ENCODE results near the gene FAM13A. TPM values are rescaled to one million over a fixed set of nuclear protein-coding genes. Genes with fewer than 3 reads are reported as not detected.

The FAM13A gene
- total and polyA plus RNA-seq, 2 donors (not counting 3 experiments of a cell fraction or from before 2014, with no cell fraction given): 3.3 to 10.5 TPM

- no peak overlapping the region for H2AFZ ChIP-seq (ENCODE audit: low read depth, low read length)
- no peaks in the 10 kb centered on the region for H3K9me3 ChIP-seq (replicated peaks; ENCODE audit: control insufficient read depth, insufficient read depth, low read length)
- CTCF ChIA-PET: interaction anchor here (1.6 to 1.9 kb wide), 2 partner anchors 11 to 214 kb away, joined by 3 to 9 read pairs; no protein-coding TSS in a partner anchor
- DNase-seq (ENCODE audit: low read depth, low spot score): no peak
- H3K79me2 ChIP-seq (ENCODE audit: control insufficient read depth, insufficient read depth, low read length): no peaks in the 10 kb centered on the region
- H3K9ac ChIP-seq (replicated peaks; ENCODE audit: extremely low read depth, insufficient read depth, low read length): no peak overlapping the region
- FAIRE-seq: no peak
- no peaks in the 10 kb centered on the region for H3K4me1 ChIP-seq (ENCODE audit: control insufficient read depth, extremely low read depth, insufficient read depth, low read length)
- intact Hi-C loops (cut with micrococcal nuclease): no loop called here
- H3K4me3 ChIP-seq (replicated peaks in 1 of 3; ENCODE audit: insufficient read depth in 1 of 3, low read depth in 1 of 3, low read length in 3 of 3): no peak overlapping the region
- no peaks in the 10 kb centered on the region for H3K36me3 ChIP-seq (ENCODE audit: control insufficient read depth in 2 of 2, extremely low read depth in 1 of 2, insufficient read depth in 2 of 2, low read length in 2 of 2)
- dilution Hi-C loops (cut with MboI; ENCODE audit: extremely low pct_ligation_motif_present, low sequenced_read_pairs): loop anchor here (25.0 kb wide), 1 partner anchor 203 kb away; no protein-coding TSS in a partner anchor
- H4K20me1 ChIP-seq (replicated peaks; ENCODE audit: control insufficient read depth, extremely low read depth, insufficient read depth, low read length): no peaks in the 10 kb centered on the region
- POLR2A ChIA-PET: no interaction called here
- H3K27ac ChIP-seq (ENCODE audit: insufficient read depth, low read depth, low read length): no peak overlapping the region
- no peaks in the 10 kb centered on the region for H3K9me1 ChIP-seq (replicated peaks; ENCODE audit: control insufficient read depth, extremely low read depth, insufficient read depth, low read length)
- TF ChIP-seq MYC (IDR thresholded peaks at IDR 0.05; ENCODE audit: low read depth, low read length): no peak
- TF ChIP-seq FOS (IDR thresholded peaks at IDR 0.05; ENCODE audit: borderline replicate concordance, insufficient read depth, low read length): no peak
- TF ChIP-seq POLR2AphosphoS5 (IDR thresholded peaks at IDR 0.05; ENCODE audit: insufficient read depth, low read depth, low read length): no peak
- no peak for TF ChIP-seq EZH2 (IDR thresholded peaks at IDR 0.05; ENCODE audit: borderline replicate concordance, low read depth, low read length, severe bottlenecking)
- TF ChIP-seq CTCF (IDR thresholded peaks at IDR 0.05; ENCODE audit: extremely low read depth in 1 of 2, insufficient read depth in 1 of 2, low read depth in 1 of 2, low read length in 2 of 2): no peak
- TF ChIP-seq JUN (IDR thresholded peaks at IDR 0.05; ENCODE audit: borderline replicate concordance, insufficient read depth, insufficient read length, low read depth): no peak
- TF ChIP-seq GATA2 (IDR thresholded peaks at IDR 0.05; ENCODE audit: insufficient read depth, insufficient read length, low read depth, low read length): no peak
- no peak for TF ChIP-seq POLR2A (IDR thresholded peaks at IDR 0.05; ENCODE audit: low read depth, low read length)
- no peak for TF ChIP-seq MAX (IDR thresholded peaks at IDR 0.05; ENCODE audit: insufficient read depth, insufficient read length)
- no peaks in the 10 kb centered on the region for H3K27me3 ChIP-seq (ENCODE audit: control insufficient read depth in 2 of 2, insufficient read depth in 2 of 2, low read length in 2 of 2)
- H3K4me2 ChIP-seq (ENCODE audit: insufficient read depth, low read length): no peak overlapping the region
- no TSS peak for BruUV-seq (replicated peaks)
These were observed 247.3 kb downstream of the FAM13A start for GRCh38 chr4:88809576-88810219.
